GM18526 (cell line): ENCODE measurements around the gene SLF2.

Source experiments
- POLR2A ChIP-seq: IDR thresholded peaks from 3 replicates; pipeline ENCODE4 v1.6.1; 2011; ENCODE audit not compliant: insufficient read length; ENCODE audit errors: extremely low read depth

The SLF2 gene

DNA sequence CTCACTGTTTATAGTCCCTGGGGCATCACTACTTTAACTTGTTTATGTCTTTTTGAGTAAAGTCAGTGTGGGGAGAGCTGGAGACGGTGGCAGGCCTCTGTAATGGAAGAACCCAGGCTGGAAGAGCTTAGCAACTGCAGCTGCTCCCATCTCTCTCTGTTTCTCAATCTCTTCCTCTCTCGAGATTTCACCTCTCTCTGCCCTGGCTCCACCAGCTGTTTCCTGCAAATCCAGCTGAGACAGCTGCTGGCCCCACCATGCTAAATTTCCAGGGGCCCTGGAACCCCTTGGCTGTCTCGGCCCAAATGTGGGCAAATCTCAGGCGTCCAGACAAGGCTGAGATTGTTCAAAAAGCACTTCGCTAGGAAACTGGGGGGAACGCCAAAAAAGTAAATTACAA lies 25.8 kb upstream of the SLF2 start:
- TF ChIP-seq POLR2A: no peak

DNA sequence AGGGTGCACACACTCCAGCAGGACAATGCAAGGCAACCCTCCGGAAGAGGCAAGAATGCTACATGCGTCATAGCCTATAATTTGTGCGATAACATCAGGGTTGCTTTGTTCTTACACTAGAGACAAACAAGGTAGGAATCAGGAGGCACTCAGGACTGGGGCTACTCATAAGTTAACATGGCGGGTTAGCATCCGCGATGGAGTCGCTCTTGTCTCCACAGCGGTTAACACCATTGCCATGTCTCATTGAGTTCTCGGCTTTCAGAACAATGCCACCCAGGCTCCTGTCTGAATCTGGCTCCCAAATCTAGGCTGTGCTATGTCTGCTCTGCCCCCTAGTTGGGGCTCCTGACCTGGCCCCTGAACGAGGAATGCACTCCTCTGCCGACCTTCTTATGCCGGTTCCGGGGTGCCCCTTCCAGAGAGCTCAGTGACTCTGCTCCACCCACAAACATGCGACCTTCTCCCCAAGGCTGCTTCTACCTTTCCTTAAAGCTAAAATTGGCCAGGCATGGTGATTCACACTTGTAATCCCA lies 24.9 kb upstream of the SLF2 start:
- no peak for TF ChIP-seq POLR2A

DNA sequence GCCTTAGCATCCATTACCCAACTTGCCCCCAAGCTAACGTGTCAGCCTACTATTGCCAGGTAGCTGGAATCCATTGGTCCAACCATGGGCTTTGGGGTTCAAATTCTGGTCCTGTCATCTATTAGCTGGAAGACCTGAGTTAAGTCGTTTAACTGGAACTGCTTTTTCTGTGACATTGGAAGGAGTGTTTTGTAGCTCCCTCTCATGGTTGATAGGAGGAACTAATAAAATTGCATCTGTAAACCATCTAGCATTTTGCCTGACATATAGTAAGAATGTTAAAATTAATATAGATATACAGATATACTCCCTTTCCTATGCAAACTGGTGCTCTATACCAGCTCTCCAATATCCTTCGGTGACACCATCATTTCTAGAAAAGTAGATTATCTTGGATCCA lies 23.8 kb upstream of the SLF2 start:
- no peak for TF ChIP-seq POLR2A

DNA sequence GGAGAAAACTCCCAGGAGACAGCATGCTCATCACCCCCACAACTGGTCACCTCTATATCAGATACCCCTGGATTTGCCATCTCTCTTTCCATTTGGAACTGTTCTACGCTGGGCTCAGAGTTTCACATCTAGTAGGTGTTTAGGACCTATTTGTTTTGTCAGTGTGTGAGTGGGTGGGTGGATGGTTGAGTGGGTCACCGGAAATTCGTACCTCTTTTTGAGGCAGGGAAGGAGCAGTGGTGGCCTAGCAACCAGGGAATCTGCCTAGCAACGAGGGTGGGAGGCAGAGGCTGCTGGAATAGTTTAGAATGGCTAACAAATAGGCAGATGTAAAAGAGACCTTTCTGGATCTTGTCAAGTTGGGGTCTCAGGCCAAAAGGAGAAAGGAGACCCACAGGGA lies 23.2 kb upstream of the SLF2 start:
- no peak for TF ChIP-seq POLR2A

DNA sequence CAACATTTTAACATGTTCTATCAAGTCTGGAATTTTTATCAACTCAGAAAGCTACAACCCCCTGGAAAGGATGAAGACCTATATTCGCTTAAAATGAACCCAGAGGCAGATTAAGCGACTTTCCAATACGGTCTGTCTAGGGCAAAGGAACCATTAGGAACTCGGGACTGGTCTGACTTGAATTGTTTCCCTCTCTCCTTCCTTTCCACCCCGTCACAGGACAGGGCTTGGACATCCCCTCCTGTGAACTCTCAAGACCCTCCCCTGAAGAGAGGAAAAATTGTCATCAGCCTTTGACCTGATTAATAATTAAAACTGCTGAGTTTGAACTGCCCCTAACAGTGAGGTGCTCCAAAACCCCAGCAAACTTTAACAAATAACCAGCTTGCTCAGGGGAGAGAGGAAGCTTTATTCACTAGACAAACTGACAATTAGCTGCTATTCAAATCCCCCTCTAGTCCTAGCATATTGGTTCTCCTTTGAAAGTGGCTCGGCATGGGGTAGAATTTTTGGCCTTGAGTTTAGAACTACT lies 22.6 kb upstream of the SLF2 start:
- no peak for TF ChIP-seq POLR2A

DNA sequence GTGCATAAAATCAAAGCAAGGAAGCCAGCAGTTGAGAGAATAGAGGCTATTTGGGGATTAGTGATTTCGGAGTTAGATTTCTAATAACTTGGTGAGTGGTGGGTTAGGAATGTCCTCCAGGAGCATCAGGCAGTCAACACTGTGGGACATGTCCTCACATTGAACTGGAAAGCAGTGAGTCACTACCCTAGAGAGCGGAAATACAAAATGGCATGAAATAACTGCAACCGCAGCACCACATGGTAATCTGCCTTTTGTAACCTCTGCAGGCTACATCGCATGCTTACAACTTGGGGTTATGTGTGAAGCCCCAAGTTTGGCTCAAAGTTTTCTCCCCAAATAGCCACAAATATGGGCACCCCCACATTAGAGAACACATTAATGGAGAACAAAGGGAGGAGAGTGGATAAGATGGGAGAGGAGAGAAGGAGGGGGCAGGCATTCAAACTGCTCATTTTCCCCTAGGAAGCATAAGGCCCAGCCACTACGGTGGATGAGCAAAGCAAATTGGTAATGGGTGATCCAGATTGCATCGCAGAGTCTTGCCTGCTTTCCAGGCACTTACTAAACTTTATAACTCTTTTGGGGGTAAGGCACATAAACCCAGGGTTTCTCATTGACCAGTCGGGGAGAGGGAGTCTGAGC lies 22.0 kb upstream of the SLF2 start:
- TF ChIP-seq POLR2A: no peak

DNA sequence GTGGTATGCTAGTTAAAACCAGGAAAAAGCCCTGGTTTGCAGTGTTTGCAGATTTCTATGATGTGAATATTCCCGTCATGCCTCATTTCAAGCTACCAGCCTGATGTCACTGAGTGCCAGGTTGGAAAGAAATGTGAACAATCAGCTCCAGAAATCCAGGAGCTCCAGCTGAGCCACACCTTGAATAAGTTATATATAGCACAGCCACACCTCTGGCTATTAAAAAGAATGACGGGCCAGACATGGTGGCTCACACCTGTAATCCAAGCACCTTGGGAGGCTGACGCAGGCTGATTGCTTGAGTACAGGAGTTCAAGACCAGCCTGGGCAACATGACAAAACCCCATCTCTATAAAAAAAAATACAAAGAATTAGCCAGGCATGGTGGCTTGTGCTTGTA lies 18.7 kb upstream of the SLF2 start:
- TF ChIP-seq POLR2A: no peak

DNA sequence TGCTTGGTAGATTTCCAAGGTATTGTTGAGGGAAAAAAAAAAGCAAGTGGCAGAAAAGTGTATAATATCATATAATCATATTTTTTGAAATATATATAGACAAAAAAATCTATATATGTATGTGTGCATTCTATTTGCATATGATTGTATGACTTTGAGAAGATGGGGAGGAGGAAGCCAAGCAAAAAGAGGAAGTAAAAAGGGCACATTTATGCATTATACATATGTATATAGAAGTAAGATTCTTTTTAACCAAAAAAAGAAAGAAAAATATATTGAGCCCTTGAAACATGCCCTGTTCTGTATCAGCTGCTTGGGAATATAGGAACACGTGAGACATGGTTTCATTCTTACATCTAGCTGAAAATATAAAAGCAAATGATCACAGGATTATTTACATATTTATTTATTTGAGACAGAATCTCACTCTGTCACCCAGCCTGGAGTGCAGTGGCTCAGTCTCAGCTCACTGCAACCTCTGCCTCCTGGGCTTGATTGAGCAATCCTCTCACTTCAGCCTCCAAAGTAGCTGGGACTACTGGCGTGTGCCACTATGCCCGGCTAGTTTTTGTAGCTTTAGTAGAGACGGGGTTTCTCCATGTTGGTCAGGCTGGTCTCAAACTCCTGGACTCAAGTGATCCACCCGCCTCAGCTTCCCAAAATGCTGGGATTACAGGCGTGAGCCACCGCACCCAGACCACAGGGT lies 18.0 kb upstream of the SLF2 start:
- no peak for TF ChIP-seq POLR2A

DNA sequence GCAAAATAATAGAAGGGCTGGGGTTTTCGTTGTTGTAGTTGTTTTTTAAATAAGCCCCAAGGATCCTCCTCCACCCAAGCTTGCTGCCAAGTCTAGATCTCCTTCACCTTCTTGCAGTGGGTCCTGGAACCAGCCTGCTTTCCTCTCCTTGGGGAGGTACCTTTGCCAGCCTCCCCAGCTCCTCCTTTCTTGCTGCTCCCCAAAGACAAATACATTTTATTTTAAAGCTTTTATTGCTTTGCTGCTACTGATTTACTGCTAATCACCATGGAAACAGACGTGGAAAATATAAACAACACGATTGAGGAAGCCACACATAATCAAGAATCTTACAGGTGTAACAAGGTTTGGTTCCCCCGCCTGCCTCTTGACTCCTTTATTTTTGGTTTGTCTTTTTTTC lies 17.4 kb upstream of the SLF2 start:
- TF ChIP-seq POLR2A: no peak

DNA sequence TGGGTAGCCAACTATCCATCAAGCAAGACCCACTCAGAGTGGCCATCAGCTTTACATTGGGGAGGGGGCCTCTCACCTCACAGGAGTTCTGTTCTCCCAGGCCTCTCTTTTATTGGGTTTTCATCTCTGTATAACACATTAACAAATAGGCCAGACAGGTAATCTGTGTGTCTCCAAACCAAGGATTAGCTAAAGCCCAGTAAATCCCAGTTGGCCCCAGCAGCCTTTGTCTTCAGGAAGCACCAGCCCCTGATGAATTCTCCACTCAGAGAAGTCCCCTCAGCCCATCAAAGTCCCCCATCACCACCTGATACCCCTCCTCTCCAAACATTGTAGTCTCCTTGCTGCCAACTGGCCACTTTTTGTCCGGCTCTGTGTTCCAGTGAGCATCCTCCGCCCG lies 16.9 kb upstream of the SLF2 start:
- TF ChIP-seq POLR2A: no peak

DNA sequence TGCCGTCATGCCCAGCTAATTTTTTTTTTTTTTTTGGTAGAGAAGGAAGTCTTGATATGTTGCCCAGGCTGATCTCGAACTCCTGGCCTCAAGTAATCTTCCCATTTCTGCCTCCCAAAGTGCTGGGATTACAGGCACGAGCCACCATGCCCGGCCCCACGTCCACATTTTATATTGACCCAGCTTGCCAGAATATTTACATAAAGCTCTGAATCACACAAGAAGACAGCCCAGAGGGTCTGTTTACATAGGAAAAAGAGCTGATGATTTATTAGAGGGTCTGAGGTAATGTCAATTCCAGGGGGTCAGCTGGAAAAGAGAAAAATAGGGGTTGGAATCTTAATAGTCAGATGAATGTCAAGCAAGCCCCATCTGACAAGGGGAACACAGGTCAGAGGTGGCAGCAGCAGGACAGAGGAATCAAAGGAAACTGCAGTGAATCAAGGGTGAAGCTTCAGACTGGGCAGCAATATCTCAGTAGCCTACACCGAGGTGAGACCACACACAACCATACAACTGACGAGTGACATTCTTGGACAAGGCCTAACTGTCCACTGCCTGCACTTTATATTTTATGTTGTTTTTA lies 15.8 kb upstream of the SLF2 start:
- no peak for TF ChIP-seq POLR2A

DNA sequence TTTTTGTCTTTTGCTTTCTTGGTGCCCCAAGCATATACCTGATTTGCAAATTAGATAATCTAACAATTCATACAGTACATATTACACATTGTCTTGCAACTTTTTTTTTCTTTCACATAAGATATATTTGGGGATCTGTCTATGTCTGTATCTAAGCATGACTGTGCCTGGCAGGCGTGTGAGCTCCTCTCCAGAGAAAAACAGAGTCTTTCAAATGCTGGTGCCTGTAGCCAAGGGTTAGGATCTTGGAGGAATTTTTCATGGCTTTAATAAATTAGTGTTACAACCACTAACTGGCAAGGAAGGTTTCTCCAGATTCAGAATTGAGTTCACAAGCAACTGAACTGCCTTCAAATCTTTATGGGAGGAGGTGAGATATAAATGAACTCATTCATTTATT lies 14.8 kb upstream of the SLF2 start:
- TF ChIP-seq POLR2A: no peak

DNA sequence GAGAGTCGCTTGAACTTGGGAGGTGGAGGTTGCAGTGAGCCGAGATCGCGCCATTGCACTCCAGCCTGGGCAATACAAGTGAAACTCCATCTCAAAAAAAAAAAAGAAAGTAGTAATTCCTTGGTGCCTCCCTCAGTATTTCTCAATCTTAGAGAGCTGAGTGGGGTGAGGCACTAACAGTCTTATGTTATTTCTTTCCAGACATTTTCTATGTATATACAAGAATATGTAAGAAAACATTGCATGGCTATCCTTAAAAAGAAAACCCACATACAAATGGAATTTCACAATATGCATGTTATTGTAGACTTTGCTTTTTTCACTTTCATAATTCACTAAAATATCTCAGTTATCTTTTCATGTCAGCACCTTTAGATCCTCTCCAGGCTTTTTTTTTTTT lies 13.6 kb upstream of the SLF2 start:
- no peak for TF ChIP-seq POLR2A

DNA sequence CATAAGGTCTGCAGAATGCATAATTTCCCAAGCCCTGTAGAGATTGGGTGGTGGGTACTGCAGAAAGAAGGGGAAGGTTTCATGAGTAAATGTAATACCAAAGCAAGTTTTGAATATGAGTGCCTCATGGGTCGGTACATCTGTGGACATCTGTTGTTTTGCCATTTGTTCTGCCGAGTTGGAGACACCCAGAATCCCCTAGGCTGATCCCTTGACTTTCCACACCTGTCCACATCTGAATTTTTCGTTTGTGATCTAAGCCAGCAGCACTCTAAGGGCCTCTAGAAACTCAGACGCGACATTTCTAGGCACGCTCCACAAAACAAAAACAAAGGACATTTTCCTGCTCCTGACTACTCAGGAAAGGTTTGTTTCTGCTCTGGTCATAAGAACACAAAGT lies 11.7 kb upstream of the SLF2 start:
- TF ChIP-seq POLR2A: no peak

DNA sequence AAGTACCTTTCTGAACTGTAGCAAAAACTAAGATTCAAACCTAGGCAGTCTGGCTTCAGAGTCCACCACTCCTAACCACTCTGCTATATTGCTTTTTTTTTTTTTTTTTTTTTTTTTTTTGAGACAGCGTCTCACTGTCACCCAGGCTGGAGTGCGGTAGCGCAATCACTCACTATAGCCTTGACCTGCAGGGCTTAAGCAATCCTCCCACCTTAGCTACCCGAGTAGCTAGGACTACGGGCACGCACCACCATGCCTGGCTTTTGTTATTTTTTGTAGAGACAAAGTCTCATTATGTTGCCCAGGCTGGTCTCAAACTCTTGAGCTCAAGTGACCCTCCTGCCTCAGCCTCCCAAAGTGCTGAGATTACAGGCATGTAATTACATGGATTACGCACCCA lies 10.1 kb upstream of the SLF2 start:
- TF ChIP-seq POLR2A: no peak

DNA sequence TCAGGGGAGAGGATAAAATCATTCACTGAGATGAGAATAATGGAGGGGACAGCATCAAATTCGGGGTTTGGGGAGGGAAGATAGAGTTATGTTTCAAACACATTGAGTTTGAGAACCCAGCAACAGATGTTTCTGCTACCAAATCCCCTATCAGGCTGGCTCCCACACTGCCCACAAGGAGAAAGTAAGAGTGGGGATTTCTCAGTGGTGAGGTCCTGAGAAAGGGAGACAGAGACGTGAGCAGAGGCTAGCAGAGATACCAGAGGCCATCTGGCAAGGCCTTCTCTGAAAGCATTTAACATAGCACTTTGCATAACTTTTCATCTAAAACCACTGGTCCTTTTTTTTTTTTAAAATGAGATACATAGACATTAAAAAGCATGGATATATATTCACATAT lies 7.8 kb upstream of the SLF2 start:
- TF ChIP-seq POLR2A: no peak
